ENCODE measurements around the gene BNIP3.
A peak's percentile ranks its signal among the peaks of the same experiment; 100 is the strongest.
"Not testable (repeated sequence)": the region's sequence is repeated elsewhere in the genome, so short reads cannot be mapped to it uniquely, and the experiment has no call there.

BNIP3 gene

GRCh38 chr10:131996466-131997365 is 15.0 kb upstream of the BNIP3 start:
- Mint-ChIP-seq H3K4me3 (no peak overlapping the region), H3K9me3 (no peaks in the 10 kb centered on the region), H3K4me1 (ENCODE audit: low read depth) (peaks cover 4% of the 10 kb centered on the region), H3K27me3 (ENCODE audit: low read depth) (peaks cover 3% of the 10 kb centered on the region), H3K36me3 (ENCODE audit: low read depth) (no peaks in the 10 kb centered on the region), H3K27ac (no peak overlapping the region)
- no peak for DNase-seq (ENCODE audit: low spot score)

GRCh38 chr10:131994435-131994834 is 12.7 kb upstream of the BNIP3 start:
- no peak overlapping the region for H3K4me3 Mint-ChIP-seq

GRCh38 chr10:131993275-131993674 is 11.6 kb upstream of the BNIP3 start:
- DNase-seq (ENCODE audit: low spot score): no peak
- H3K36me3 Mint-ChIP-seq (ENCODE audit: low read depth): no peaks in the 10 kb centered on the region
- H3K27ac Mint-ChIP-seq: no peak overlapping the region
- no peaks in the 10 kb centered on the region for H3K9me3 Mint-ChIP-seq
- H3K4me3 Mint-ChIP-seq: no peak overlapping the region
- peaks cover 6% of the 10 kb centered on the region for H3K27me3 Mint-ChIP-seq (ENCODE audit: low read depth)
- no peaks in the 10 kb centered on the region for H3K4me1 Mint-ChIP-seq (ENCODE audit: low read depth)

More at GRCh38 chr10:131994435-131994834, 12.7 kb upstream of the BNIP3 start:
- peaks cover 3% of the 10 kb centered on the region for H3K27me3 Mint-ChIP-seq (ENCODE audit: low read depth)
- no peaks in the 10 kb centered on the region for H3K4me1 Mint-ChIP-seq (ENCODE audit: low read depth)
- no peak overlapping the region for H3K27ac Mint-ChIP-seq
- no peaks in the 10 kb centered on the region for H3K36me3 Mint-ChIP-seq (ENCODE audit: low read depth)
- DNase-seq (ENCODE audit: low spot score): no peak
- H3K9me3 Mint-ChIP-seq: no peaks in the 10 kb centered on the region

GRCh38 chr10:131991726-131992125 is 10.0 kb upstream of the BNIP3 start:
- H3K4me3 Mint-ChIP-seq: no peak overlapping the region

GRCh38 chr10:131987786-131988185 is 6.1 kb upstream of the BNIP3 start:
- H3K4me3 Mint-ChIP-seq; H3K36me3 Mint-ChIP-seq (ENCODE audit: low read depth); H3K27ac Mint-ChIP-seq; H3K9me3 Mint-ChIP-seq; H3K4me1 Mint-ChIP-seq (ENCODE audit: low read depth); DNase-seq (ENCODE audit: low spot score): not testable (repeated sequence)
- H3K27me3 Mint-ChIP-seq (ENCODE audit: low read depth): peaks cover 13% of the 10 kb centered on the region

More at GRCh38 chr10:131991726-131992125, 10.0 kb upstream of the BNIP3 start:
- Mint-ChIP-seq H3K4me1 (ENCODE audit: low read depth) (no peaks in the 10 kb centered on the region), H3K27me3 (ENCODE audit: low read depth) (peaks cover 6% of the 10 kb centered on the region), H3K27ac (no peak overlapping the region), H3K9me3 (no peaks in the 10 kb centered on the region), H3K36me3 (ENCODE audit: low read depth) (no peaks in the 10 kb centered on the region)
- DNase-seq (ENCODE audit: low spot score): no peak

GRCh38 chr10:131987301-131987700 is 5.6 kb upstream of the BNIP3 start:
- not testable (repeated sequence) for H3K27ac Mint-ChIP-seq; H3K36me3 Mint-ChIP-seq (ENCODE audit: low read depth); H3K4me3 Mint-ChIP-seq; H3K4me1 Mint-ChIP-seq (ENCODE audit: low read depth); H3K9me3 Mint-ChIP-seq; DNase-seq (ENCODE audit: low spot score)
- peaks cover 13% of the 10 kb centered on the region for H3K27me3 Mint-ChIP-seq (ENCODE audit: low read depth)

GRCh38 chr10:131986851-131987250 is 5.1 kb upstream of the BNIP3 start:
- not testable (repeated sequence) for H3K27ac Mint-ChIP-seq; H3K4me3 Mint-ChIP-seq; H3K36me3 Mint-ChIP-seq (ENCODE audit: low read depth); H3K9me3 Mint-ChIP-seq; DNase-seq (ENCODE audit: low spot score); H3K4me1 Mint-ChIP-seq (ENCODE audit: low read depth)
- H3K27me3 Mint-ChIP-seq (ENCODE audit: low read depth): peaks cover 13% of the 10 kb centered on the region

GRCh38 chr10:131983780-131984179 is 2.1 kb upstream of the BNIP3 start:
- Mint-ChIP-seq H3K4me3 (no peak overlapping the region), H3K27ac (no peak overlapping the region), H3K27me3 (ENCODE audit: low read depth) (peaks cover 10% of the 10 kb centered on the region), H3K4me1 (ENCODE audit: low read depth) (peaks cover 15% of the 10 kb centered on the region), H3K36me3 (ENCODE audit: low read depth) (peaks cover 11% of the 10 kb centered on the region), H3K9me3 (peaks cover 4% of the 10 kb centered on the region)
- no peak for DNase-seq (ENCODE audit: low spot score)

GRCh38 chr10:131982796-131983195 is 1.1 kb upstream of the BNIP3 start:
- Mint-ChIP-seq H3K9me3 (peaks cover 4% of the 10 kb centered on the region), H3K27ac (peak overlapping the region; percentile 33), H3K27me3 (ENCODE audit: low read depth) (peaks cover 10% of the 10 kb centered on the region), H3K4me1 (ENCODE audit: low read depth) (peaks cover 23% of the 10 kb centered on the region), H3K4me3 (peak overlapping the region; percentile 55), H3K36me3 (ENCODE audit: low read depth) (peaks cover 17% of the 10 kb centered on the region)
- no peak for DNase-seq (ENCODE audit: low spot score)

GRCh38 chr10:131982185-131982756 is 548 bp upstream of the BNIP3 start:
- Mint-ChIP-seq H3K27me3 (ENCODE audit: low read depth) (peaks cover 10% of the 10 kb centered on the region), H3K36me3 (ENCODE audit: low read depth) (peaks cover 22% of the 10 kb centered on the region), H3K9me3 (peaks cover 4% of the 10 kb centered on the region), H3K27ac (no peak overlapping the region), H3K4me1 (ENCODE audit: low read depth) (peaks cover 28% of the 10 kb centered on the region), H3K4me3 (peak overlapping the region; percentile 68)
- no peak for DNase-seq (ENCODE audit: low spot score)

GRCh38 chr10:131980761-131981428 is 828 bp downstream of the BNIP3 start:
- peaks cover 42% of the 10 kb centered on the region for H3K4me1 Mint-ChIP-seq (ENCODE audit: low read depth)
- peaks cover 34% of the 10 kb centered on the region for H3K36me3 Mint-ChIP-seq (ENCODE audit: low read depth)
- no peak for DNase-seq (ENCODE audit: low spot score)
- peak overlapping the region; percentile 63 for H3K27ac Mint-ChIP-seq
- peaks cover 7% of the 10 kb centered on the region for H3K27me3 Mint-ChIP-seq (ENCODE audit: low read depth)
- peak overlapping the region; percentile 92 for H3K4me3 Mint-ChIP-seq
- peaks cover 4% of the 10 kb centered on the region for H3K9me3 Mint-ChIP-seq

- peaks cover 37% of the 10 kb centered on the region for H3K36me3 Mint-ChIP-seq (ENCODE audit: low read depth)
- peak overlapping the region; percentile 93 for H3K4me3 Mint-ChIP-seq
- H3K9me3 Mint-ChIP-seq: peaks cover 4% of the 10 kb centered on the region
- no peak overlapping the region for H3K27ac Mint-ChIP-seq
- DNase-seq (ENCODE audit: low spot score): no peak
- peaks cover 6% of the 10 kb centered on the region for H3K27me3 Mint-ChIP-seq (ENCODE audit: low read depth)
- H3K4me1 Mint-ChIP-seq (ENCODE audit: low read depth): peaks cover 47% of the 10 kb centered on the region
These were observed 1.4 kb downstream of the BNIP3 start for GRCh38 chr10:131980321-131980720.

GRCh38 chr10:131979821-131980270 is 1.9 kb downstream of the BNIP3 start:
- H3K4me3 Mint-ChIP-seq: peak overlapping the region; percentile 93
- peaks cover 39% of the 10 kb centered on the region for H3K36me3 Mint-ChIP-seq (ENCODE audit: low read depth)
- peaks cover 3% of the 10 kb centered on the region for H3K27me3 Mint-ChIP-seq (ENCODE audit: low read depth)
- no peak for DNase-seq (ENCODE audit: low spot score)
- H3K9me3 Mint-ChIP-seq: no peaks in the 10 kb centered on the region
- H3K4me1 Mint-ChIP-seq (ENCODE audit: low read depth): peaks cover 52% of the 10 kb centered on the region
- peak overlapping the region; percentile 86 for H3K27ac Mint-ChIP-seq

- peak overlapping the region; percentile 93 for H3K4me3 Mint-ChIP-seq
- peaks cover 57% of the 10 kb centered on the region for H3K4me1 Mint-ChIP-seq (ENCODE audit: low read depth)
- peaks cover 3% of the 10 kb centered on the region for H3K27me3 Mint-ChIP-seq (ENCODE audit: low read depth)
- DNase-seq (ENCODE audit: low spot score): no peak
- H3K27ac Mint-ChIP-seq: peak overlapping the region; percentile 86
- peaks cover 41% of the 10 kb centered on the region for H3K36me3 Mint-ChIP-seq (ENCODE audit: low read depth)
- no peaks in the 10 kb centered on the region for H3K9me3 Mint-ChIP-seq
These were observed 2.4 kb downstream of the BNIP3 start for GRCh38 chr10:131979336-131979735.
